IMR-90 (cell line): Measurements from ENCODE around the gene NEUROD2. TPM values are rescaled to one million over a fixed set of nuclear protein-coding genes. Genes with fewer than 3 reads are reported as not detected.

Experiments used
- ATAC-seq: fragments of 200-7000 bp; cut with Tn5 transposase; 2 replicates; pipeline ENCODE4 v1.9.1; 2020; ENCODE audit warnings: low read depth, mild to moderate bottlenecking, moderate library complexity
- BruUV-seq: library from RNA; stranded (reverse); fragments of 400-500 nt; replicated peaks from 2 replicates; lab custom pipeline; 2021; lab: Mats Ljungman, UMichigan
- CTCF ChIA-PET: fragments of 300-600 bp; formaldehyde crosslinking; extraction: SDS; loops from one replicate; lab custom pipeline; 2021; ENCODE audit warnings: antibody characterized with exemption; lab: Yijun Ruan, JAX
- POLR2A ChIA-PET: fragments of 300-600 bp; sonication (Branson Sonifier 250); formaldehyde crosslinking; loops from one replicate; lab custom pipeline; 2022; ENCODE audit warnings: antibody characterized with exemption; ENCODE audit not compliant: unreplicated experiment; lab: Charles Lee
- DNase-seq: peaks from one replicate; pipeline ENCODE4 v3.0.0; 2013
- H2AFZ ChIP-seq: replicated peaks from 2 replicates; pipeline ENCODE3; 2013; ENCODE audit warnings: low read length, mild to moderate bottlenecking; ENCODE audit not compliant: poor library complexity
- H2AK5ac ChIP-seq: 2 replicates; pipeline ENCODE4 v1.6.1; 2013; ENCODE audit warnings: low read depth, low read length, inconsistent platforms
- H2AK9ac ChIP-seq: replicated peaks from 2 replicates; pipeline ENCODE3; 2013; ENCODE audit warnings: mild to moderate bottlenecking, low read depth, low read length, moderate library complexity; ENCODE audit not compliant: poor library complexity
- H2BK120ac ChIP-seq: 2 replicates; pipeline ENCODE4 v1.6.1; 2013; ENCODE audit warnings: low read depth, low read length, inconsistent platforms
- H2BK15ac ChIP-seq: 3 replicates; pipeline ENCODE4 v1.6.1; 2013; ENCODE audit warnings: low read depth, low read length, inconsistent platforms
- H2BK20ac ChIP-seq: 2 replicates; pipeline ENCODE4 v1.6.1; 2013; ENCODE audit warnings: low read depth, mild to moderate bottlenecking, inconsistent platforms, low read length, moderate library complexity
- H2BK5ac ChIP-seq: 2 replicates; pipeline ENCODE4 v1.6.1; 2013; ENCODE audit warnings: mild to moderate bottlenecking, low read depth, low read length, inconsistent platforms; ENCODE audit not compliant: poor library complexity, severe bottlenecking
- H3K14ac ChIP-seq: replicated peaks from 2 replicates; pipeline ENCODE4 v1.6.1; 2013; ENCODE audit warnings: low read depth, low read length, inconsistent platforms
- H3K18ac ChIP-seq: 2 replicates; pipeline ENCODE4 v1.6.1; 2013; ENCODE audit warnings: low read depth, low read length, control low read depth
- H3K23ac ChIP-seq: 2 replicates; pipeline ENCODE4 v1.6.1; 2013; ENCODE audit warnings: low read depth, low read length, inconsistent platforms
- H3K27ac ChIP-seq: 2 replicates; pipeline ENCODE4 v1.5.1; 2013; ENCODE audit warnings: mild to moderate bottlenecking, control low read depth, low read length; ENCODE audit not compliant: insufficient read depth
- H3K27me3 ChIP-seq: 2 replicates; pipeline ENCODE4 v1.6.1; 2013; ENCODE audit warnings: low read length; ENCODE audit not compliant: control insufficient read depth, insufficient read depth
- H3K36me3 ChIP-seq: 2 replicates; pipeline ENCODE4 v1.6.1; 2013; ENCODE audit warnings: low read length, mixed read lengths; ENCODE audit not compliant: control insufficient read depth, insufficient read depth
- H3K4ac ChIP-seq: 2 replicates; pipeline ENCODE4 v1.6.1; 2013; ENCODE audit warnings: low read depth, low read length, inconsistent platforms
- H3K4me1 ChIP-seq: 2 replicates; pipeline ENCODE4 v1.6.1; 2013; ENCODE audit warnings: low read length, mixed read lengths; ENCODE audit not compliant: control insufficient read depth, insufficient read depth
- H3K4me2 ChIP-seq: 2 replicates; pipeline ENCODE4 v1.6.1; 2013; ENCODE audit warnings: low read depth, mild to moderate bottlenecking, control low read depth, low read length, moderate library complexity
- H3K4me3 ChIP-seq: 2 replicates; pipeline ENCODE4 v1.5.1; 2013; ENCODE audit warnings: low read depth, mild to moderate bottlenecking, control low read depth, low read length, moderate library complexity; ENCODE audit not compliant: insufficient read depth
- H3K56ac ChIP-seq: 2 replicates; pipeline ENCODE4 v1.6.1; 2013; ENCODE audit warnings: low read length, inconsistent platforms; ENCODE audit not compliant: insufficient read depth; ENCODE audit errors: extremely low read depth
- H3K79me1 ChIP-seq, 2 experiments: 2 replicates each; pipeline ENCODE4 v1.6.1; 2013; ENCODE audit warnings: low read length in 2 of 2, inconsistent platforms in 1 of 2, low read depth in 1 of 2
- H3K9ac ChIP-seq: 2 replicates; pipeline ENCODE4 v1.6.1; 2013; ENCODE audit warnings: low read depth, low read length, control low read depth
- H3K9me1 ChIP-seq: 2 replicates; pipeline ENCODE4 v1.6.1; 2013; ENCODE audit warnings: low read length, inconsistent platforms; ENCODE audit not compliant: insufficient read depth
- H3K9me3 ChIP-seq: 2 replicates; pipeline ENCODE4 v1.6.1; 2013; ENCODE audit warnings: low read length; ENCODE audit not compliant: control insufficient read depth, insufficient read depth
- H4K20me1 ChIP-seq: 2 replicates; pipeline ENCODE4 v1.6.1; 2013; ENCODE audit warnings: low read length, inconsistent platforms; ENCODE audit not compliant: insufficient read depth
- H4K5ac ChIP-seq: 2 replicates; pipeline ENCODE4 v1.6.1; 2013; ENCODE audit warnings: mild to moderate bottlenecking, low read depth, low read length, control low read depth
- H4K8ac ChIP-seq, 2 experiments: 2 replicates each; pipeline ENCODE4 v1.6.1; 2013; ENCODE audit warnings: low read depth in 2 of 2, low read length in 2 of 2, control low read depth in 1 of 2, inconsistent platforms in 1 of 2
- H4K91ac ChIP-seq: 2 replicates; pipeline ENCODE4 v1.6.1; 2013; ENCODE audit warnings: low read depth, low read length, inconsistent platforms; ENCODE audit not compliant: insufficient read depth
- BHLHE40 ChIP-seq: fragments of 150-350 bp; IDR thresholded peaks from 2 replicates; pipeline ENCODE4 v1.6.1; 2016; ENCODE audit warnings: mild to moderate bottlenecking, low read depth, low read length
- CEBPB ChIP-seq: IDR thresholded peaks from 2 replicates; pipeline ENCODE4 v1.6.1; 2012; ENCODE audit warnings: low read depth, low read length, improper control_type of control experiment
- CHD1 ChIP-seq: IDR thresholded peaks from 2 replicates; pipeline ENCODE4 v1.6.1; 2012; ENCODE audit warnings: low read depth, low read length, improper control_type of control experiment
- CTCF ChIP-seq: conservative IDR thresholded peaks from 2 replicates; pipeline ENCODE4 v1.5.1; 2012; ENCODE audit warnings: mild to moderate bottlenecking, low read depth, low read length, improper control_type of control experiment
- ELK1 ChIP-seq: fragments of 150-350 bp; IDR thresholded peaks from 2 replicates; pipeline ENCODE4 v1.6.1; 2016; ENCODE audit warnings: low read depth, mild to moderate bottlenecking, low read length, moderate library complexity, borderline replicate concordance
- FOS ChIP-seq: fragments of 150-350 bp; IDR thresholded peaks from 2 replicates; pipeline ENCODE4 v1.6.1; 2016; ENCODE audit warnings: low read depth, low read length
- MAFK ChIP-seq: IDR thresholded peaks from 2 replicates; pipeline ENCODE4 v1.6.1; 2012; ENCODE audit warnings: low read depth, low read length, improper control_type of control experiment
- MAZ ChIP-seq: IDR thresholded peaks from 2 replicates; pipeline ENCODE4 v1.6.1; 2012; ENCODE audit warnings: low read depth, mild to moderate bottlenecking, low read length, improper control_type of control experiment, moderate library complexity, borderline replicate concordance
- MXI1 ChIP-seq: IDR thresholded peaks from 2 replicates; pipeline ENCODE4 v1.6.1; 2012; ENCODE audit warnings: low read depth, mild to moderate bottlenecking, low read length, moderate library complexity, borderline replicate concordance
- NFE2L2 ChIP-seq: fragments of 150-350 bp; IDR thresholded peaks from 2 replicates; pipeline ENCODE4 v1.6.1; 2016; ENCODE audit warnings: low read depth, mild to moderate bottlenecking, low read length
- POLR2A ChIP-seq: IDR thresholded peaks from 2 replicates; pipeline ENCODE4 v1.6.1; 2012; ENCODE audit warnings: mild to moderate bottlenecking, low read depth, low read length
- RAD21 ChIP-seq: IDR thresholded peaks from 2 replicates; pipeline ENCODE4 v1.6.1; 2012; ENCODE audit warnings: low read length, improper control_type of control experiment
- RCOR1 ChIP-seq: IDR thresholded peaks from 2 replicates; pipeline ENCODE4 v1.6.1; 2012; ENCODE audit warnings: mild to moderate bottlenecking, low read length, improper control_type of control experiment; ENCODE audit not compliant: insufficient replicate concordance
- RFX5 ChIP-seq: IDR thresholded peaks from 2 replicates; pipeline ENCODE4 v1.8.0; 2012; ENCODE audit warnings: low read depth, mild to moderate bottlenecking, low read length, moderate library complexity
- SMC3 ChIP-seq: fragments of 150-350 bp; IDR thresholded peaks from 2 replicates; pipeline ENCODE4 v1.6.1; 2016; ENCODE audit warnings: low read depth, mild to moderate bottlenecking, antibody characterized with exemption, low read length, moderate library complexity
- USF2 ChIP-seq: fragments of 150-350 bp; IDR thresholded peaks from 2 replicates; pipeline ENCODE4 v1.6.1; 2017; ENCODE audit warnings: mild to moderate bottlenecking, antibody characterized with exemption, low read length, low read depth
- WGBS, 2 experiments: methylation state at CpG; one replicate each; pipeline versions ENCODE4 v1.1.5 to v1.1.7; 2013; ENCODE audit warnings: missing lambda C conversion rate in 2 of 2; ENCODE audit not compliant: insufficient read length in 1 of 2; ENCODE audit errors: extremely low coverage in 2 of 2; 5-methylcytosine and 5-hydroxymethylcytosine counted together
- dilution Hi-C: fragments of 300-500 bp; cut with HindIII; formaldehyde crosslinking; loops from one replicate; pipeline ENCODE4 v1.14.3; 2018; ENCODE audit warnings: low sequenced_read_pairs; ENCODE audit not compliant: unreplicated experiment
- in situ Hi-C: fragments of 300-500 bp; cut with MboI; formaldehyde crosslinking; loops from 3 replicates; pipeline ENCODE4 v1.14.3; 2019; ENCODE audit warnings: low sequenced_read_pairs, inconsistent platforms, mixed read lengths
- intact Hi-C: fragments of 100-400 bp; cut with micrococcal nuclease; formaldehyde crosslinking; loops from 2 replicates; pipeline ENCODE4 v1.10.0; 2022
- polyA plus RNA-seq, 3 experiments: library from polyadenylated mRNA; depleted of rRNA; stranded (reverse); fragments of >200 nt; gene quantifications; 2 replicates each; pipeline ENCODE4 v1.2.3, GENCODE V29; 2012; ENCODE audit warnings: low replicate concordance in 1 of 3
- total RNA-seq: library from RNA; depleted of rRNA; stranded (reverse); fragments of >200 nt; gene quantifications from 2 replicates; pipeline ENCODE4 v1.2.3, GENCODE V29; 2012

NEUROD2 gene
- total and polyA plus RNA-seq, 2 of the 4 experiments (the other 2 are of a cell fraction), result not detected

GRCh38 chr17:39599665-39600231 is 8.0 kb downstream of the NEUROD2 start:
- Histone ChIP-seq H3K4me1 (no peaks in the 10 kb centered on the region), H2AK9ac (no peak overlapping the region), H3K4me3 (no peak overlapping the region), H4K8ac (no peak overlapping the region), H2AFZ (no peak overlapping the region), H3K27ac (no peak overlapping the region), H2AK5ac (no peak overlapping the region), H4K91ac (no peak overlapping the region), H3K79me1 (no peaks in the 10 kb centered on the region), H3K9me3 (peaks cover 5% of the 10 kb centered on the region; the same call in 1 of the 2 replicates), H2BK15ac (no peak overlapping the region), H3K9me1 (no peaks in the 10 kb centered on the region), H3K14ac (no peak overlapping the region), H2BK5ac (no peak overlapping the region), H4K5ac (no peak overlapping the region), H3K4ac (no peak overlapping the region), H3K9ac (no peak overlapping the region), H3K4me2 (no peak overlapping the region), H3K36me3 (no peaks in the 10 kb centered on the region), H3K18ac (no peak overlapping the region), H4K20me1 (peaks cover 14% of the 10 kb centered on the region; the same call in 1 of the 2 replicates), H3K23ac (no peak overlapping the region; the same call in 1 of the 2 replicates), H3K56ac (no peak overlapping the region), H2BK20ac (no peak overlapping the region), H2BK120ac (no peak overlapping the region), H3K27me3 (peaks cover 99% of the 10 kb centered on the region)
- ChIA-PET CTCF (interaction anchor here (0.6 kb wide), 1 partner anchor 72 kb away, joined by 3 read pairs; no protein-coding TSS in a partner anchor), POLR2A (interaction anchor here (0.6 kb wide), 1 partner anchor 14 kb away, joined by 8 read pairs; no protein-coding TSS in a partner anchor)
- TF ChIP-seq MAZ (no peak), RAD21 (no peak), RFX5 (no peak), CHD1 (no peak), BHLHE40 (no peak), FOS (no peak), NFE2L2 (no peak), SMC3 (no peak), MXI1 (no peak), RCOR1 (no peak), MAFK (no peak), POLR2A (no peak), CEBPB (no peak), USF2 (no peak), ELK1 (no peak), CTCF (no peak)
- ATAC-seq (no peak), DNase-seq (no peak)
- in situ Hi-C loops, result no loop called here
- 5% methylated on average over 14 of the region's 28 CpGs; no CpG with 5 or more reads in 1 of the 2 experiments for WGBS, 2 experiments
- no TSS peak for BruUV-seq
- dilution Hi-C loops, result no loop called here
- intact Hi-C loops, result no loop called here
